CD1c-positive myeloid dendritic cell (primary cell): ENCODE measurements around the gene SRMS.
A peak's percentile ranks its signal among the peaks of the same experiment; 100 is the strongest.
"Not testable (repeated sequence)": the region's sequence is repeated elsewhere in the genome, so short reads cannot be mapped to it uniquely, and the experiment has no call there.

Source experiments
- DNase-seq: peaks from one replicate; pipeline ENCODE4 v3.0.0-alpha.2; 2016; ENCODE audit errors: extremely low spot score

Gene SRMS

GRCh38 chr20:63566395-63567135 is 19.0 kb upstream of the SRMS start:
- DNase-seq, result no peak

DNA sequence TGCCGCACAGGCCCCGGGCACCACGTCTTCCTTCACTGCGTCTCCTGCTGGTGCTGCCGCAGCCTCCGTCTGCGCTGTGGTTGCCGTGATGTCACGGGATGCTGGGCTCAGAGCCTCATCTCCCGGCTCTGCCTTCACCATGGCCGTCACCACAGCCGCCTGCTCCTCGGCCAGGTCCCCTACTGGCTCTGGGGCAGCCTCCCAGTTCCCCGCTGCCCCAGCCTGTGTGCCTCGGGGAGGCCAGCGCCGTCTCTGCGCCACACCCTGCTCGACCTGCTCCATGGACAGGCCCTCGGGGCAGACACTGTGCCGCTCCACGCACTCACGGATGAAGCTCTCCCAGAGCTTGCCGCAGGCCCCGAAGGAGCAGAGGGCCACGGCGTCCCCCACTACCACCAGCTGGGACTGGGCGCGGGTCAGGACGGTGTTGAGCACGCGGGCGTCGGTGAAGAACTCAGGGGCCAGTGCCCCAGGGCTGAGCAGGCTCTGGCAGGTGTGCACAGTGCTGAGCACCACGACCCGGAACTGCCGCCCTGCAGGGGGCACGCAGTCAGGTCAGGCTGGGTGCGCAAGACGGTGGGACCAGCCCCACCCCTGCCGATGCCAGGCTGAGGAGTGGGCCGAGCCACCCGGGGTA is 18.3 kb upstream of the SRMS start:
- DNase-seq, result no peak

DNA sequence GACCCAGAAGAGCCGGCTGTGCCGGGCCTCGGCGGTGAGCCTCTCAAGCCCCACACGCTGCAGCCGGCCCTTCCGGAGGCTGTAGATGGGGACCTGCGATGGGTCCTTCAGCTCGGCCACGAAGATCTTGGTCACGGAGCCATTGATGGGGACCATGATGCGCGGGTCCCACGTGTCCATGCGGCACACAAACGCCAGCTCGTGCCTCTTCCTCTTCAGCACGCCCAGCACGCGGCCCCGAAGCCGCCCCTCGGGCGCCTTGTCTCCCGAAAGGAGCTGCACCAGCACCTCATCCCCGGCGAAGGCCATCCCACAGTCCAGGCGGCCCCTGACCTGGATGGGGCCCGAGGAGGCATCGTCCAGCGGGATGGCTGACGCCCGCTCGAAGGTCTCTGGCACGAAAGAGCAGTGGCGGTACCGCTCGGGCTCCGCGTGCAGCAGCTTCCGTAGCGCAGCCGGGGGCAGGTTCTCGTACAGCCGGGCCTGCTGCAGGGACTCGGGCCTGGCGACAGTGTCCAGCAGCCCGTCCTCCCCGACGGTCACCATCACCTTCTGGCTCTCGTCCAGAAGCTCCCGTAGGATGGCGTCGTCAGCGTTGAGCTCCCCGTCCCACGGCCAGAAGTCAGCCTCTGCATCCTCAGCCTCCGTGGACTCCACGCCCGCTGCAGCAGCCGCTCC is 17.6 kb upstream of the SRMS start:
- no peak for DNase-seq

GRCh38 chr20:63564036-63564810 is 16.7 kb upstream of the SRMS start:
- DNase-seq, result no peak

GRCh38 chr20:63563225-63563935 is 15.8 kb upstream of the SRMS start:
- no peak for DNase-seq

DNA sequence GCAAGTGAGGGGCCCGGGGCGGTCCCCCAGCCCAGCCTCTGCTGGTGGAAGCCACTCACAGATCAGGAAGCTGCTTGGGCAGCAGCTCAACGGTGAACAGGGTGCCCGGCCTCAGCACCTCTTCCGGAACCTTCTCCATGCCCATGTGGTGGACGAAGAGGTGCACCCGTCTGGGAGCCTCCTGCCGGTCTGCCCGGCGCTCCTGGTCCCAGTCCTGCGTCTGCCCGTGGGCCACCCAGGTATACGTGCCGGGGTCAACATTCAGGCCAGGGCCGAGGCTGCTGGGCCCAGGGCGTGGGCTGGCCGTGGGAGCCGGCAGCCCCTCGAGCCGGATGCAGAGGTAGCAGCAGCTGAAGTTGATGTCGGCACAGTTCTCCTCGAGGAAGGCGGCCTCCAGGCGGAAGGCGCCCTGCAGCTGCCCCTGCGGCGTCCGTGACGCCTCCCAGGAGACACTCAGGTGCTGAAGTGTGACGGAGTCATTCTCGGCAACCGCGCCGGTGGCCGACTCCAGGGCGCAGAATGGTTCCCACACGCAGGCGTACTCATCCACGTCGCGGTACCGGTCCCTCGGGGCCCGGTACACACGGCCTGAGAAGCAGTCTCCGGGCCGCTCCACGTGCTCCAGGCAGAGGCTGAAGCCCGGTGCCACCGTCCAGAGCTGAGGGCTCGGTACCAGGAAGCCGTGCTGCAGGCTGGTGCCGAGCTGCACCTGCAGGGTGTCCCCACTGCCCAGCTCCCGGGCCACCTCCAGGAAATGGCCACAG is 15.1 kb upstream of the SRMS start:
- DNase-seq, result no peak

DNA sequence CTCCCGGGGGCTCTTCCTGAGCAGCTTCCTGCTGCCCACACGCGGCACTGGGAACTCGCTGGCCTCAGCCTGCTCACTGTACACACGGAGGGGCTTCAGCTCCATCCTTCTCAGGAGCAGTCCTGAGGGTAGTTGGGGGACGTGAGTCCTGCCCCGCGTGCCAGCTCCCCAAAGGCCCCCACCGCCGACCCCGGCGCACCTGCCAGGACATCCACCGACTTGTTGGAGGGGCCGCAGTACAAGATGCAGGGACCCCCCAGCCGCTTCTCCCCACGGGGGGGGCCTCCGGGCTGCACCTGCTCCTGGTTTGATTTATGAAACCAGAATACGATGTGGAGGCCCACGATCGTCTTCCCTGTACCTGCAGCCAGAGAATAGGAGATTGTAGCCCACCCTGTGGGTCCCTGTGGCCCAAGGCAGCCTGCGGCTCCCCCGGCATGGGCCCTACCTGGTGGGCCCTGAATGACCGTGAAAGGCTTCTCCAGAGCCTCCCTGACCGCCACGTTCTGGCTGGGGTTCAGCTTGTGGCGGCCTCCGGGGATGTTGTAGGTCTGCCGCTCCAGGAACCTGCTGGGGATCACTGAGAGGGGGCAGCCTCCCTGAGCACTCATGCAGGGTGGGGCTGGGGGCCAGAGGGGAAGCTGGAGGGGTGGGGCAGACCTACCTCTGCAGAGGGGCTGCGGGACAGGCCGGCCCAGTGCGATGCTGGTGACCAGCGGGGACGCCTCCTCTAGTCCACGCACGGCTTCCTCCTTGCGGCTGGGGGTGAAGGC is 14.3 kb upstream of the SRMS start:
- no peak for DNase-seq

DNA sequence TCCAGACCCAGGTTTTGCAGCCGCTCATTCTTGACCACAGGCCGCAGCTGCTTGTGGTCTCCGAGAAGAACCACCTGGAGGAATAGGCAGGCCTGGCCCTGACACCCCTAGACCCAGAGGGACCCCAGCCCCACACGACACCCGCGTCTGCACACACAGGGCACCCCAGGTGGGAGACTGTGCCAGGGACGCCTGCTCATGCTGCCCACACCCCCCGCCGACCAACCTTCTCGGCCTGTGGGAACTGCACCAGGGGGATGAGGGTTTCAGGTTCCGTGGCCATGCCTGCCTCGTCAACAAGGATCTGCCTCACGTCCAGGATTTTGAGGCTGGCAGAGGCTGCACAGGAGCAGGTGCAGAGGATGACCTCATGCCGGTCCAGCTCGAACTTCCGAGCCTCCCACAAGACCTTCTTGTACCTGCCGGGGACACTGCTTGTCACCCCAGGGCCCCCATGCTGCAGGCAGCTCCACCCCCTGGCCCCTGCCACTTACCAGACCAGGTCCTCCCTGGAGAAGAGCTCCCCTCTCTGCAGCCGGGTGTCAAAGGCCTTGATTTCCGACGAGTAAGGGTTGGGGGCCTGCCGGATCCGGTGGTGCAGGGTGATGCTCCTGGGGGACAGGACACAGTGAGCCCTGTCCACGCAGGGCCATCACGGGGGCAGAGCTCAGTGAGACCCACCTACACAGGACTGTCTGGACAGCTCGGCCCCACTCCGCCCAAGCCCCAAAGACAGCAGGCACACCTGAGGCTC is 13.5 kb upstream of the SRMS start:
- no peak for DNase-seq

GRCh38 chr20:63560333-63560805 is 12.8 kb upstream of the SRMS start:
- DNase-seq, result no peak

DNA sequence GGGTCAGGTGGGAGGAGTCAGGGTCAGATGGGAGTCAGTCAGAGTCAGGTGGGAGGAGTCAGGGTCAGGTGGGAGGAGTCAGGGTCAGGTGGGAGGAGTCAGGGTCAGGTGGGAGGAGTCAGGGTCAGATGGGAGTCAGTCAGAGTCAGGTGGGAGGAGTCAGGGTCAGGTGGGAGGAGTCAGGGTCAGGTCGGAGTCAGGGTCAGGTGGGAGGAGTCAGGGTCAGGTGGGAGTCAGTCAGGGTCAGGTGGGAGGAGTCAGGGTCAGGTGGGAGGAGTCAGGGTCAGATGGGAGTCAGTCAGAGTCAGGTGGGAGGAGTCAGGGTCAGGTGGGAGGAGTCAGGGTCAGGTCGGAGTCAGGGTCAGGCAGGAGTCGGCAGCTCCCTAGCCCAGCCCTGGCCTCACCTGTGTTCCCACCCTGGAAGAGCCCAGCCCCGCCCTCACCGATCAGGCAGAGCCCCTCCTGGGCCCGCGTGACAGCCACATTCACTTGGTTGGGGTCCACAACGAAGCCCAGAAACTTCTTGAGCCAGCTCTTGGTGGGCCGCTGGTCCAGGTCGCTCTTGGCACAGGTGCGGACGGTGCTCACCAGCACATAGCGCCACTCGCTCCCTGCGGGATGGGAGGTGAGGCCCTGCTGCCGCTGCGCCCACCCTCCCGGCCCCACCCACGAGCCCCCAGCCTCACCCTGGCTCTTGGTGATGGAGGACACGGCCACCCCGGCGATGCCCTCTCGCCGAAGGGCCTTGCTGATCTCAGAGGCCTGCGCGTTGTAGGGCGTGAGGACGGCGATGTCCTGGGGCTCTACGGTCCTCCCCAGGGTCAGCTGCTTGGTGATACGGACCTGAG is 12.2 kb upstream of the SRMS start:
- not testable (repeated sequence) for DNase-seq

DNA sequence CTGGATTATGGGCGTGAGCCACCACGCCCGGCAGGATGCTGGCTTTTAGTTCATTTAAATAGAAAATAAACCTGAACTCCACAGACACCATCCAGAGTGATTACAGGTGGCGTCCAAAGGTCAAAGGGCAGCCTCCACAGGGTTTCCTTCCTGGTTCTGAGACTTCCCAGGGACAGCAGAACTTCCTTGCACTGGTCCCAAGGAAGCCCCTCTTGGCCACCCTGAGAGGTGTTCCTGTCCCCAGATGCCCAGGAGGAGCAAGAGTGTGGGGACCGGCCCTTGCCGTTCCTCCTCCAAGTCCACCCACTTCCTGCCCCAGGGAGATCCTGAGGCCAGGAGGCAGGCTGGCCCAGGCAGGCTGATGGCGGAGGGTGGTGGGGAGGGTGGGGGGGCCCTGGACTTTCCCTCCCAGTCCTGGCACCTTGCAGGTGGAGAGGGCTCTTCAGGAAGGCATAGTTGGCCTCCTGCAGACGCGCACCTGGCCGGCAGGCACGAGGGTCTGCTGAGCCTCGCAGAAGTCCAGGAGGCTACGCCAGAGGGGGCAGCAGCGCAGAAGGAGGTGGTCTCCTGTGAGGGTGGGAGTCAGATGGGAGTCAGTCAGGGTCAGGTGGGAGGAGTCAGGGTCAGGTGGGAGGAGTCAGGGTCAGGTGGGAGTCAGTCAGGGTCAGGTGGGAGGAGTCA is 11.4 kb upstream of the SRMS start:
- no peak for DNase-seq

- no peak for DNase-seq
Observed at GRCh38 chr20:63557481-63557891, 9.9 kb upstream of the SRMS start.

GRCh38 chr20:63556873-63557478 is 9.4 kb upstream of the SRMS start:
- DNase-seq, result no peak

DNA sequence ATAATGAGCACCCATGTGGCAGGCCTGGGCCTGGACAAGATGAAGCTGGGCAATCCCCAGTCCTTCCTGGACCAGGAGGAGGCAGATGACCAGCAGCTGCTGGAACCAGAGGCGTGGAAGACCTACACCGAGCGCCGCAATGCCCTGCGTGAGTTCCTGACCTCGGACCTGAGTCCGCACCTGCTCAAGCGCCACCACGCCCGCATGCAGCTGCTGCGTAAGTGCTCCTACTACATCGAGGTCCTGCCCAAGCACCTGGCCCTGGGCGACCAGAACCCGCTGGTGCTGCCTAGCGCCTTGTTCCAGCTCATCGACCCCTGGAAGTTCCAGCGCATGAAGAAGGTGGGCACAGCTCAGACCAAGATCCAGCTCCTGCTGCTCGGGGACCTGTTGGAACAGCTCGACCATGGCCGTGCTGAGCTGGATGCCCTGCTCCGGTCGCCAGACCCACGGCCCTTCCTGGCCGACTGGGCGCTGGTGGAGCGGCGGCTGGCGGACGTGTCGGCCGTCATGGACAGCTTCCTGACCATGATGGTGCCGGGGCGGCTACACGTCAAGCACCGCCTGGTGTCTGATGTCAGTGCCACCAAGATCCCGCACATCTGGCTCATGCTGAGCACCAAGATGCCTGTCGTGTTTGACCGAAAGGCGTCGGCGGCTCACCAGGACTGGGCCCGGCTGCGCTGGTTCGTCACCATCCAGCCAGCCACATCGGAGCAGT is 8.3 kb upstream of the SRMS start:
- DNase-seq, result no peak

GRCh38 chr20:63554361-63555278 is 7.1 kb upstream of the SRMS start:
- no peak for DNase-seq

DNA sequence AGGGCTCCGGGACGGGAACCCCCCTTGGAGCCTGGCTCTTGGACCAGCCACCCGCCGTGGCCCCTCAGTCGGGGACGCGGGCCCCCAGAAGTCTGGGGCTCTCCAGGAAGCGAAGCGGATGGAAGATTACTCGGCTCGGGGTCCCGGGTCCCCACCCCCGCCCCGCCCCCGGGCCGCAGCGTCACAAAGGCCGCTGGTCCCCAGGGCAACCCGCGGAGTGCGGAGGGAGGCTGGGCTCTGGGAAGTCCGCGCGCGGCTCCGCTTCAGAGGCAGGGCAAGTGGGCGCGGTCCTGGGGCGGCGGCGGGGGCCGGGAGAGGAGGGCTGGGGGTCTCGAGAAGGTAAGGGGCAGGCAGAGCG is 6.4 kb upstream of the SRMS start, which contains the start of gene FNDC11:
Gene FNDC11 (plus strand): TSS at position 227 of the 358 bp plus-strand sequence. CDS start 1,505 bp downstream, outside the sequence.
- DNase-seq, result peak; percentile 49
